Keratinocyte (primary cell): Measurements from ENCODE around the gene NUDT7. TPM values are rescaled to one million over a fixed set of nuclear protein-coding genes. Genes with fewer than 3 reads are reported as not detected.

Experiments used
- DNase-seq: peaks from one replicate; pipeline ENCODE4 v3.0.0-alpha.2; 2011; ENCODE audit warnings: low read depth, missing footprints, low spot score
- FAIRE-seq: peaks from 2 replicates; lab custom pipeline; 2011; peaks lifted over from hg19 to GRCh38; lab: Jason Lieb, UNC
- H2AFZ ChIP-seq: 2 replicates; pipeline ENCODE4 v1.6.0; 2012; ENCODE audit warnings: low read length, control low read depth, inconsistent platforms; ENCODE audit not compliant: control insufficient read depth
- H3K27ac ChIP-seq: 2 replicates; pipeline ENCODE4 v1.5.1; 2011; ENCODE audit warnings: low read length; ENCODE audit not compliant: control insufficient read depth, insufficient read depth
- H3K27me3 ChIP-seq: 3 replicates; pipeline ENCODE4 v1.6.0; 2011; ENCODE audit warnings: low read length; ENCODE audit not compliant: control insufficient read depth, insufficient read depth; ENCODE audit errors: extremely low read depth
- H3K36me3 ChIP-seq, 2 experiments: 2 replicates in 1 of 2; 3 replicates in 1 of 2; pipeline ENCODE4 v1.5.1; 2011; ENCODE audit warnings: low read length in 2 of 2, mild to moderate bottlenecking in 1 of 2; ENCODE audit not compliant: control insufficient read depth in 2 of 2, insufficient read depth in 2 of 2; ENCODE audit errors: extremely low read depth in 1 of 2
- H3K4me1 ChIP-seq: 3 replicates; pipeline ENCODE4 v1.5.1; 2011; ENCODE audit warnings: low read length; ENCODE audit not compliant: control insufficient read depth, insufficient read depth; ENCODE audit errors: extremely low read depth
- H3K4me2 ChIP-seq: 3 replicates; pipeline ENCODE4 v1.6.0; 2011; ENCODE audit warnings: low read depth, low read length; ENCODE audit not compliant: control insufficient read depth, insufficient read depth; ENCODE audit errors: extremely low read depth
- H3K4me3 ChIP-seq, 3 experiments: fragments of 200-600 bp in 1 of 3; sonication (generic) in 1 of 3; 2 replicates in 2 of 3; 3 replicates in 1 of 3; pipeline ENCODE4 v1.5.1; 2011 to 2016; ENCODE audit warnings: low read length in 3 of 3, mild to moderate bottlenecking in 3 of 3, control low read depth in 2 of 3, inconsistent platforms in 1 of 3, low read depth in 1 of 3, mixed read lengths in 1 of 3, mixed run types in 1 of 3, moderate library complexity in 1 of 3; ENCODE audit not compliant: control insufficient read depth in 2 of 3, insufficient read depth in 2 of 3; ENCODE audit errors: extremely low read depth in 1 of 3
- H3K79me2 ChIP-seq: 2 replicates; pipeline ENCODE4 v1.6.0; 2012; ENCODE audit warnings: low read length; ENCODE audit not compliant: control insufficient read depth, insufficient read depth
- H3K9ac ChIP-seq: 3 replicates; pipeline ENCODE4 v1.6.0; 2011; ENCODE audit warnings: low read length; ENCODE audit not compliant: control insufficient read depth, insufficient read depth; ENCODE audit errors: extremely low read depth
- H3K9me1 ChIP-seq: 3 replicates; pipeline ENCODE4 v1.6.0; 2011; ENCODE audit warnings: low read length; ENCODE audit not compliant: control insufficient read depth, insufficient read depth; ENCODE audit errors: extremely low read depth
- H3K9me3 ChIP-seq: 2 replicates; pipeline ENCODE4 v1.5.1; 2012; ENCODE audit warnings: low read depth, low read length; ENCODE audit not compliant: control insufficient read depth
- H4K20me1 ChIP-seq: 3 replicates; pipeline ENCODE4 v1.6.0; 2011; ENCODE audit warnings: low read length; ENCODE audit not compliant: control insufficient read depth, insufficient read depth; ENCODE audit errors: extremely low read depth
- CTCF ChIP-seq, 3 experiments: IDR thresholded peaks in 1 of 3; conservative IDR thresholded peaks in 1 of 3; optimal IDR thresholded peaks in 1 of 3; 2 replicates in 2 of 3; 3 replicates in 1 of 3; pipeline versions ENCODE3 to v1.5.1; 2011; ENCODE audit warnings: low read length in 3 of 3, mild to moderate bottlenecking in 3 of 3, moderate library complexity in 2 of 3, control low read depth in 1 of 3, inconsistent platforms in 1 of 3; ENCODE audit not compliant: insufficient read depth in 2 of 3; ENCODE audit errors: extremely low read depth in 1 of 3
- EZH2 ChIP-seq: IDR thresholded peaks from one replicate; pipeline ENCODE4 v1.6.1; 2012; ENCODE audit warnings: inconsistent platforms, mild to moderate bottlenecking, low read length, moderate library complexity
- dilution Hi-C: fragments of 300-500 bp; cut with MboI; formaldehyde crosslinking; loops from one replicate; pipeline ENCODE4 v1.7.0; 2020; ENCODE audit warnings: low sequenced_read_pairs; ENCODE audit not compliant: extremely low pct_ligation_motif_present
- polyA plus RNA-seq, 5 experiments: library from polyadenylated mRNA; depleted of rRNA in 3 of 5; stranded (reverse) in 3 of 5; stranded (forward) in 1 of 5; unstranded in 1 of 5; fragments of >200 nt; gene quantifications; 1 replicate in 1 of 5; 2 replicates in 3 of 5; 3 replicates in 1 of 5; pipeline versions ENCODE4 v1.2.1 to v1.2.3, GENCODE V29; 2011 to 2012; ENCODE audit warnings: missing spikeins in 2 of 5, low read depth in 1 of 5, low replicate concordance in 1 of 5

The NUDT7 gene
- polyA plus RNA-seq, 1 donor (not counting 4 experiments of a cell fraction or from before 2014, with no cell fraction given) = 14.6 TPM

- H3K4me1 ChIP-seq = no peaks in the 10 kb centered on the region
- no peak for FAIRE-seq
- H2AFZ ChIP-seq = no peak overlapping the region
- dilution Hi-C loops = no loop called here
- H3K4me2 ChIP-seq = no peak overlapping the region
- no peaks in the 10 kb centered on the region for H3K27me3 ChIP-seq
- TF ChIP-seq CTCF (optimal IDR thresholded peaks at IDR 0.05 in 1 of 3, IDR thresholded peaks at IDR 0.05 in 1 of 3, conservative IDR thresholded peaks at IDR 0.05 in 1 of 3; ENCODE audit: extremely low read depth in 1 of 3, insufficient read depth in 2 of 3, low read length in 3 of 3) = no peak
- no peak for TF ChIP-seq EZH2
- no peak overlapping the region for H3K27ac ChIP-seq
- H3K9me3 ChIP-seq = no peaks in the 10 kb centered on the region
- H3K36me3 ChIP-seq = no peaks in the 10 kb centered on the region
- H4K20me1 ChIP-seq = no peaks in the 10 kb centered on the region
- no peaks in the 10 kb centered on the region for H3K79me2 ChIP-seq
- DNase-seq = no peak
- H3K9ac ChIP-seq = no peak overlapping the region
- H3K9me1 ChIP-seq = no peaks in the 10 kb centered on the region
- no peak overlapping the region for H3K4me3 ChIP-seq
These were observed 26.2 kb upstream of the NUDT7 start for GRCh38 chr16:77696149-77696548.

GRCh38 chr16:77700846-77701245, 21.5 kb upstream of the NUDT7 start:
- Histone ChIP-seq H3K9me1 (no peaks in the 10 kb centered on the region), H3K4me2 (no peak overlapping the region), H4K20me1 (no peaks in the 10 kb centered on the region), H3K27ac (no peak overlapping the region), H2AFZ (no peak overlapping the region), H3K27me3 (no peaks in the 10 kb centered on the region), H3K4me1 (no peaks in the 10 kb centered on the region), H3K79me2 (no peaks in the 10 kb centered on the region), H3K9me3 (no peaks in the 10 kb centered on the region), H3K36me3 (no peaks in the 10 kb centered on the region), H3K9ac (no peak overlapping the region), H3K4me3 (no peak overlapping the region)
- dilution Hi-C loops = no loop called here
- DNase-seq (no peak), FAIRE-seq (no peak)
- TF ChIP-seq CTCF (optimal IDR thresholded peaks at IDR 0.05 in 1 of 3, IDR thresholded peaks at IDR 0.05 in 1 of 3, conservative IDR thresholded peaks at IDR 0.05 in 1 of 3; ENCODE audit: extremely low read depth in 1 of 3, insufficient read depth in 2 of 3, low read length in 3 of 3) = no peak
- TF ChIP-seq EZH2 = no peak
